ENCODE data around the gene KRTAP29-1.

Gene KRTAP29-1

DNA sequence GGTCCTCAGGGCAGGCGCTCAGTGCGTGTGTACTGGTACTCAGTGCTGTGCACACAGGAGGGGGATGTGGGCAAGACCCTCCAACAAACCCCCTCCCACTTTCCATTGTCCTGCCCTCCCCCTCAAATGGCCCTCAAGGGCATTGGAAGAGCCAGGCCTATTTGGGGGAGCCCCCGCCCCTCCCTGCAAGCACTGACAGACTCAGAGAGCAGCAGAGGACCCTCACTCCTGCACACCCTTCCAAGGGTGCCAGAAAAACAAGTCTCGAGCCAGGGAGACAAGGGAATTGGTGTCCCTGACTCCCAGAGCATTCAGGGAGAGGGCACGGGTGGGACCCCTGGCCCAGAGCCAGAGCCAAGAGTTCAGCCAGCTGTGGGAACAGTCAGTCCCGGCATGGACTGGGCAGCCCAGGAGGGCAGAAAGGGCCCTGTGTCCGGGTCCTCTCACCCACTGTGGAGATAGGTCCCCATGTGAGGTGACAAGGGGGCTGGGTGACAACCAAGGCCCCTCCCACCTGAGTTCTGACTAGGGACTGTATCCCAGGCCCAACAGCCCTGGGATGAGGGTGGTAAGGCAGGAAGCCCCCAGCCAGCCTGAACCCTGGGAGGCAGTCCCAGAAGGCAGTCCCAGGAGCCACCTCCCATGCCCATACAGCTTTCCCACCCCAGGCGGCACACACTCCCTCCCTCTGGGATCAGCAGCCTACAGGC, 24.9 kb upstream of the KRTAP29-1 start:
- no peak for DNase-seq

- no peak for DNase-seq
These were observed 23.8 kb upstream of the KRTAP29-1 start for GRCh38 chr17:41326173-41327145.

GRCh38 chr17:41325611-41326010, 23.0 kb upstream of the KRTAP29-1 start:
- DNase-seq: no peak

- DNase-seq: no peak
These were observed 22.5 kb upstream of the KRTAP29-1 start for GRCh38 chr17:41325126-41325525.

- no peak for DNase-seq
These were observed 21.8 kb upstream of the KRTAP29-1 start for GRCh38 chr17:41324180-41325075.

- no peak for DNase-seq
These were observed 20.5 kb upstream of the KRTAP29-1 start for GRCh38 chr17:41322903-41323895.

- peak; percentile 23 for DNase-seq
These were observed 19.6 kb upstream of the KRTAP29-1 start for GRCh38 chr17:41322094-41322902.

DNA sequence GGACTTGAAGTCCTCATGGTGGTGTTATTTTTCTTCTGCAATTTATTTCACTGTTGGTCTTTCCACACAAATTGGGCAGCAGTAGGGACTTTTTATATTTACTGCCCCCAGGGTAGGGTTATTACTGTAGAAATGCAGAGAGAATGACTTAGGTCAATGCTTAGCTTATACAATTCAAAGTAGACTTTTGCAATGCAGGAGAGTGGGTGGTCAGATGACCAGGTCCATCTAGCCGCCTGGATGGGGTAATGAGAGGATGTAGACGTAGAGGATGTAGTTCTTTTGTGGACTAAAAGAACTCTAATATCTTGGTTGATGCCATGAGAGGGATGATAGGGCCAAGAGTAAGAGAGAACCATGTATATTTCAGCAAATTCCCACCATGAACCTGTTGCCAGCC, 15.6 kb upstream of the KRTAP29-1 start:
- no peak for DNase-seq

GRCh38 chr17:41315814-41316445, 13.3 kb upstream of the KRTAP29-1 start:
- no peak for DNase-seq

GRCh38 chr17:41315204-41315794, 12.6 kb upstream of the KRTAP29-1 start, which contains the start of gene KRTAP17-1:
KRTAP17-1 (minus strand) TSS chr17:41315710; CDS start chr17:41315650, 60 bp downstream.
- no peak for DNase-seq

GRCh38 chr17:41311111-41311510, 8.5 kb upstream of the KRTAP29-1 start:
- DNase-seq: no peak

GRCh38 chr17:41308918-41309359, 6.3 kb upstream of the KRTAP29-1 start, which contains the start of gene KRTAP16-1:
KRTAP16-1 (minus strand) TSS chr17:41309309; CDS start chr17:41309253, 56 bp downstream.
- no peak for DNase-seq

DNA sequence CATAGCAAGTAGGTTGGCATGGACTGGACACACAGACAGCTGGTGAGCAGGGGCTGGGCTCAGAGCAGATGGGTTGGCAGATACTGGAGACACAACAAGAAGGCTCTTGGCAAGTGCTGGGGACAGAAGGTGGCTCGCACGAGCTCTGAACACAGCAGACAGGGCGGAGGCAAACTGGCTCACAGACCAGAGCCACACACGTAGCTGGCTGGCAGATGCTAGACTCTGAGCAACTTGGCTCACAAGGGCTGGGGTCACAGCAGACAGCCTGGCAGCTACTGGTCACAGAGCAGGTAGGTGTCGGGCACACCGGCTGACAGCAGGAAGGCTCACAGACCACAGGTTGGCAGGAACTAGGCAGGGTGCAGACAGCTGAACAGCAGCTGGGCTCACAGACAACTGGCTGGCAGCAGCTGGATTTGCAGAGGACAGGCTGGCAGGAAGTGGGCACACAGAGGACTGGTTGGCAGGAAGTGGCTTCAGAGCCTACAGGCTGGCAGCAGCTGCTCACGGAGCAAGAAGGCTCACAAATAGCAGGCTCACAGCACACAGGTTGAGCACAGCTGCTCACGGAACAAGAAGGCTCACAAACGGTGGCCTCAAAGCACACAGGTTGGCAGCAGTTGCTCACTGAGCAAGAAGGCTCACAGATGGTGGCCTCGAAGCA, 5.7 kb upstream of the KRTAP29-1 start:
- DNase-seq: no peak

GRCh38 chr17:41307647-41308046, 5.0 kb upstream of the KRTAP29-1 start:
- no peak for DNase-seq

DNA sequence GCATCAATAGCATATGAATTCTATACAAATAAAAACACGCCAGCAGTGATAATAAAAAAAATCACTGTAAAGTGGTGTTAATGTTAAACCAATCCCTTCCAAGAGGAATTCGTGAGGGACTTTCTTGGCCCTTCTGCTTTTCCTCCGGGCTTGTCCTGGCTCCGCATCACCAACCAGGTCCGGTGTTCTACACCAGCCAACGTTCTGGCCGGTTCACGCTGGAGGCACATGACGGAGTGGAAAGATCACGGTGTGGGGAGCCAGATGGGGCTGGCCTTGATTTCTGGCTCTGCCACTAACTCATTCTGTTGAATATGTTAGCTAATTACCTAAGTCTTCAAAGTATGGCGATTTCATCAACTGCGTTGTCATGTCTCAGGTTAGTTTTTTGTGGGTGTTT, 1.4 kb upstream of the KRTAP29-1 start:
- DNase-seq: no peak

DNA sequence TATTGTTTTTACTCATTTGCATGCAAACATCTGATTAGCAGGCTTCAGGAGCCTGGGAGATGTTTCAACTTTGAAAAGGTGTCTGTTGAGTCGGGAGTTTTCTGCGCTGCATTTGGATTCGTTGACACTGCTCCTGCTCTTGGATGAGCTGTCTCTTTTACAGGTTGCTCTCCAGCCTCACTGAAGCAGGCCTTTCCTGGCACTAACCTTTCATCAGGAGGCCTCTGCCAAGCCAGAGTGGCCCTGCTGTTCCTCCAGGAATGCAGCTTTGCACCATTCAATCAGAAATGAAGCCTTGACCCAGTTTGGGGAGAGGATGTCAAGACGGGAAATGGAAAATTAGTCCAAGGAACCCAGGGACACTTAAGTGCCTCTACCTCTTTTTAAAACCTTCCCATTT, 330 bp upstream of the KRTAP29-1 start:
- DNase-seq: no peak

DNA sequence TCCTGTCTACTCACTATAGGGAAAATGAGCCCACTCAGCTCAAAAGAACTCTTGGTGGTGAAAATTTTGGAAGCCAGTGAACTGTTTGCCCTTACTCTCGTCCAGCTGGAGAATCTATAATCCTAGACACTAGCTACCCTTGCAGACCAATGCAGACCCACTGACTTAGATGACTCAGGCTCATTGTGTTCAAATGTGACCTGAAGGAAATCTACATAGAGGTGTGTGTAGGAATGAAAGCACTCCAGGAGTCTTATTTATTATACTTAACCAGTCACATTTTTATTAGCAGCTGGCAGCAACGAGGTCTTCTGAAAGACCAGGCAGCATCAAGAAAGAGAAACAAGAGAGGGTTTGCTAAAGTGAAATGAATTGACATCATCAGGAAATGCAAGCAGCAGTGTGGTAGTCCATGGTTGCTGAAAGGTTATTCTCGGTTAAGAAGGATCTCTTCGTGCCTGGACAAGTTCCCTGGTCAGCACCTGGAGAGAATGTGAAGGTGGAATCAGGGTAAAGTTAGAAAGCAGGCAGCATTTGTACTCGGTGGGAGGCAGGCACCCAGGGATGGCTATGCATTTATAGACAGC, 1.4 kb downstream of the KRTAP29-1 start:
- no peak for DNase-seq

DNA sequence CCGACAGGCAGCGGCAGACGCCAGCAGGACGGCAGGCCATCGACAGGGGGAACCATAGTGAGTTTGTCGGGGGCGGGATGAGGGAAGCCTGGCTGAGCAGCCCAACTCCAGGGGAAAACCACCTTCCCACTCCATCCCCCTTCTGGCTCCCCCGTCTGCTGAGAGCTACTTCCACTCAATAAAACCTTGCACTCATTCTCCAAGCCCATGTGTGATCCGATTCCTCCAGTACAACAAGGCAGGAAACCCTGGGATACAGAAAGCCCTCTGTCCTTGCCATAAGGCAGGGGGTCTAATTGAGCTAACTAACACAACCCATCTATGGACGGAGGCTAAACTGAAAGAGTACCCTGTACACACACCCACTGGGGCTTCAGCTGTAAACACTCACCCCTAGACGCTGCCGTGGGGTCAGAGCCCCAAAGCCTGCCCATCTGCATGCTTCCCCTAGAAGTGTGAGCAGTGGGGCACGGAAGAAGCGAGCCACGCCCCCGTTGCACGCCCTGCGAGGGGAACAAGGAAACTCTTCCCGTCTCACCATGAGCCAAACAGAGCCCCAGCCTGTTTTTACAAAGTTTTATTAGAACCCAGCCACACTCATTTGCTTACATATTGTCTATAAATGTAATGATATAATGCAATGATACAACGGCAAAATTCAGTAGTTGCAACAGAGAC, 4.1 kb downstream of the KRTAP29-1 start:
- no peak for DNase-seq

All from NCI-H226 (cell line).